Muscle layer of duodenum (tissue), 2 donors: ENCODE results near the gene PRR36.
"Not testable (repeated sequence)": the region's sequence is repeated elsewhere in the genome, so short reads cannot be mapped to it uniquely, and the experiment has no call there.

ENCODE experiments used
- H3K27ac ChIP-seq: one replicate; pipeline ENCODE4 v1.7.0; 2013; ENCODE audit warnings: mild to moderate bottlenecking, low read length
- H3K27me3 ChIP-seq: one replicate; pipeline ENCODE4 v1.7.0; 2013; ENCODE audit warnings: low read depth, mild to moderate bottlenecking, control low read depth, low read length
- H3K36me3 ChIP-seq, 2 donors: one replicate each; pipeline ENCODE4 v1.7.0; 2013; ENCODE audit warnings: low read length in 2 of 2, control low read depth in 1 of 2, mild to moderate bottlenecking in 1 of 2; ENCODE audit not compliant: insufficient read depth in 2 of 2, control insufficient read depth in 1 of 2
- H3K4me1 ChIP-seq, 2 donors: one replicate each; pipeline ENCODE4 v1.7.0; 2013; ENCODE audit warnings: low read length in 2 of 2, mild to moderate bottlenecking in 2 of 2, control low read depth in 1 of 2, moderate library complexity in 1 of 2; ENCODE audit not compliant: insufficient read depth in 2 of 2, control insufficient read depth in 1 of 2
- H3K4me3 ChIP-seq, 2 donors: one replicate each; pipeline ENCODE4 v1.7.0; 2013; ENCODE audit warnings: low read length in 2 of 2, low read depth in 1 of 2, mild to moderate bottlenecking in 1 of 2
- H3K9me3 ChIP-seq, 2 donors: one replicate each; pipeline ENCODE4 v1.7.0; 2013; ENCODE audit warnings: low read length in 2 of 2, control low read depth in 1 of 2, mild to moderate bottlenecking in 1 of 2; ENCODE audit not compliant: control insufficient read depth in 1 of 2
- donor health status: healthy.

The PRR36 gene

DNA sequence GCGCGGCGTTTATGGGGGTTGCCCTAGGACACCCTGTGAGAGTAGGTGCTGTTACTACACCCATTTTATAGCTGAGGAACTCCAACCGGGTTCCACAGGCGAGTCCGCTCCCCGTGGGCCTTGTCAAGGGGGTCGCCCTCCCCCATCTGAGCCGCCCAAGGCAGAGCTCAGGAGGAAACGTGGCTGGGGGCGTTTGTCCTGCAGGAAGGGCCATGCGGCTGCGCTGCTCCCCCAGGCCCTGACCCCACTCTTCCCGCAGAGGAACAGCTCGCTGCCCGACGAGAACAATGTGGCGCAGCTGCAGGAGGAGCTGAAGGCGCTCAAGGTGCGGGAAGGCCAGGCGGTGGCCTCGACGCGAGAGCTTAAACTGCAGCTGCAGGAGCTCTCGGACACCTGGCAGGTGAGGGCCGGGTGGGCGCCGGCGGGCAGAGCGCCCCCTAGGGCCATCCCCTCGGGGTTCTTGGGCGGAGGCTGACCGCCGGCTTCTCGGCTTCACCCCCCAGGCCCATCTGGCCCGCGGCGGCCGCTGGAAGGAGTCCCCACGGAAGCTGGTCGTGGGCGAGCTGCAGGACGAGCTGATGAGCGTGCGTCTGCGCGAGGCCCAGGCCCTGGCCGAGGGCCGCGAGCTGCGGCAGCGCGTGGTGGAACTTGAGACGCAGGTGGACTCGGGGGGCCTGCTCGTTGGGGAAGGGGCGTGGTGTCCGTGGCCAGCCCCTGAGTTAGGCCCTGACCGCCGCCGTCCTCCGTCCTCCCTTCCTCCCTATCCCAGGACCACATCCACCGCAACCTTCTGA lies 12.4 kb downstream of the PRR36 start:
- peaks cover 12% of the 10 kb centered on the region for H3K27me3 ChIP-seq
- peak overlapping the region in 1 of 2 donors; percentile 53 for H3K4me3 ChIP-seq
- H3K27ac ChIP-seq: no peak overlapping the region
- H3K9me3 ChIP-seq: no peaks in the 10 kb centered on the region
- peaks cover 0 to 10% of the 10 kb centered on the region in 2 donors for H3K4me1 ChIP-seq
- peaks cover 0 to 29% of the 10 kb centered on the region in 2 donors for H3K36me3 ChIP-seq

DNA sequence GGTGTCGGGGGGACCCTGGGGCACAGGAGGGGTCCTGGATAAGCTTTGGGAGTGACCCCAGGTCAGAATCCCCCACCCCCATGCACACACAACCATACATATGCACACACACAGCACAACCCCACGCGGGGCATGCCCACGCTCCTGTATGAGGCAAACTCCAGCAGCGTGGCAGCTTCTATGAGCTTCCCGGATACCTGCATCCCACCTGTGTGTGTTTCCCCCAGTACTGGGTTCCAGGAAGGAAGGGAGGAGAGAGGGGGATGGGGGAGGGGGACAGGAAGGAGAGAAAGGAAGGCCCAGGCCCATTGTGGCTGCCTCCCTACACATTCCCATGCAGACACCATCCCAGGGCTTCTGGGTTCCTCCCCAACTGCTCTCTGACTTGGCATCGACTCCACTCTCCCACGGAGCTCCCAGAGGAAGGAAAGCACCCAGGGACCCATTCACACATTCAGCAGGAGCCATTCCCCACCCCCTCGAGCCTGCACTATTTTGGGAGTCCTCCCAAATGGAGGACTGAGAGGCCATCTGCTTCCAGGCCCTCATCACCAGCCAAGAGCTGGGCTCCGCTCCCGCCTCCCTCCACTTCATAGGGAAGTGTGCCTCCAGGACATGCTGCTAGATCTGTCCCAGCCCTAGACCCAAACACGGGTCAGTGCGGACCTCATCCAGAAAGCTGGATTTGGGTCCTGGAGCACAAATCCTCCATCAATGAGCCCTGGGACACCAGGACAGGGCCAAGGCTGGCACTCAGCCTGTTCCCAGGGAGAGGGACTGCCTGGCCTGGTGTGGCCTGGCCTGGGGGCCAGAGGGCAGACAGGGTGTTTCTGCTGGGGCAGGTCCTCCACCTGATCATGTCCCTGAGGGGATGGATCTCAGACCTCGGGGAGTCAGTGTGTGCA lies 13.2 kb downstream of the PRR36 start:
- Histone ChIP-seq H3K4me1 (peaks cover 0 to 10% of the 10 kb centered on the region in 2 donors), H3K27me3 (peaks cover 8% of the 10 kb centered on the region), H3K36me3 (peaks cover 0 to 29% of the 10 kb centered on the region in 2 donors), H3K4me3 (no peak overlapping the region), H3K27ac (no peak overlapping the region), H3K9me3 (no peaks in the 10 kb centered on the region)

DNA sequence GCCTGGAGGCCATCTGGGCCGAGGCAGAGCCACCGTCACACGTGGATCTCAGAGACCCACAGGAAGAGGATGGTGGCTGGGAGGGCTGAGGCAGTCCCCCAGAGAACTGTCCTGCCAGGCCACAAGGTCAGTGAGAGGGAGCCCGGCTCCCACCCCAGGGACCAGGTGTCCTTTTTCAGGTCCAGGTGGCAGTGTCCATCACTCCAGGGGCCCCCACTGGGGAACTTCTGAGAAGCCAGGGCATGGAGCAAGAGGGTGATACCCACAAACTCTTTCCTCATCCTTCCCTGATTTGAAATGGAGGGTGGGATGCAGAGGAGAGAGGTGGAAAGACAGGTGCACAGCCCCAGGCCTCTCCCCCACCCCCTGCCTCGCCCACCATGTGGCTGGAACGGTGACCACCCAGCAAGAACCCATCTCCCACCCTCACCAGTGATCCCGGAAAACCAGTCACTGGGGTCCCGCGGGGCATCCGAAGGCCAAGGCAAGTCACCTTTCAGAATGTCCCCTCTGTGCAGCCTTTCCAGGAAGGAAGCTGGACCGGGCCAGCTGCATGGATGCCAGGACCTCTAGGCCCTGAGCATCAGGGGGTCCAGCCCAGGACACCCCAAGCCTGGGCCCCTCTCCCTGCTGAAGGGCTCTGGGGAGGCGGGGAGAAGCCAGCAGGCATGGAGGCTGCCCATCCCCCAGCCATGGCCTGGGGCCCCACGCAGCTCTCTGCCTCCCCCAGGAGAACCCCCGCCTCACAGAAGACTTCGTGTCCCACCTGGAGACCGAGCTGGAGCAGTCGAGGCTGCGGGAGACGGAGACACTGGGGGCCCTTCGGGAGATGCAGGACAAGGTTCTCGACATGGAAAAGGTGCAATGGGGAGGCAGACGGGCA lies 14.1 kb downstream of the PRR36 start:
- peaks cover 0 to 29% of the 10 kb centered on the region in 2 donors for H3K36me3 ChIP-seq
- H3K27me3 ChIP-seq: peaks cover 8% of the 10 kb centered on the region

DNA sequence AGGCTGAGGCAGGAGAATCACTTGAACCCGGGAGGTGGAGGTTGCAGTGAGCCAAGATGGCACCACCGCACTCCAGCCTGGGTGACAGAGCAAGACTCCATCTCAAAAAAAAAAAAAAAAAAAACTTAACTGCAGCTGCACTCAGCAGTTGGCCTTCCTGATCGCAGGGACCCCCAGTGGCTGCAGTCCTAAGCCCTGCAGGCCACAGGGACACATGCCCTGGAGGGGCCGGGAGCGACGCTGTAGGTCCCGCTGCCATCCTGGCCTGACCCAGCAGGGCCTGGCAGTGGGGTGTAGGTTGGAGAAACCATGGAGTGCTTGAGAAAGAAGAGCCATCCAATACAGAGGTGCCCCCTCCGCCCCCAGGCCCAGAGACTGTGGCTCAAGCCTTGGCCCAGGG lies 15.1 kb downstream of the PRR36 start:
- H3K4me1 ChIP-seq: peaks cover 0 to 10% of the 10 kb centered on the region in 2 donors

More for the DNA sequence above, 14.1 kb downstream of the PRR36 start:
- H3K27ac ChIP-seq: no peak overlapping the region
- H3K9me3 ChIP-seq: no peaks in the 10 kb centered on the region
- H3K4me3 ChIP-seq: no peak overlapping the region
- H3K4me1 ChIP-seq: peaks cover 0 to 10% of the 10 kb centered on the region in 2 donors

DNA sequence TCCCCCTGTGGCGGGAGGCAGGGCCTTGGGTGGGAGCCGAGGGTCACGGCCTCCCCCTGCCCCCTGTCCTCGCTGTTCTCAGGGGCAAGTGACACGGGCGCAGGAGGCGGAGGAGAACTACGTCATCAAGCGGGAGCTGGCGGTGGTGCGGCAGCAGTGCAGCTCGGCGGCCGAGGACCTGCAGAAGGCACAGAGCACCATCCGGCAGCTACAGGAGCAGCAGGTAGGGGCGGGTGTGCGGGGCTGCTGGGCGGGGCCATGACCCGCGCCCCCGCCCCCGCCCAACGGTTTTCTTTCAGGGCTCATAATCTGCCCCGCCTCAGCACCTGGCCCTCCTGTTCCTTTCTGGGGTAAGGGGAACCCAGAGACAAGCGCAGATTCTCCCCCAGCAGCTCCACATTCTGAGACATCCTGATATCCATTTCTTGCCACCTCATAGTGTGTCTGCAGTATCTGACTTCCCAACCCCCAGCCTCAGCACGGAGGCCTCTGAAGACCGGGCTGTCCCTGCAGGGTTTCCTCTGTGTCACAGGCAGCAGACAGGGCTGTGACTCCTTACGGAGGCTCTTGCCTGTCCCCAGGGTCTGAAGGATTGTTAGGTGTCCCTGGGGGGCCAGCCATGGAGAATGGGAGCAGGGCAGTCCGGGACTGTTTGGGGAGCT lies 15.9 kb downstream of the PRR36 start:
- Histone ChIP-seq H3K36me3 (peaks cover 0 to 29% of the 10 kb centered on the region in 2 donors), H3K27ac (no peak overlapping the region), H3K4me1 (peaks cover 0 to 14% of the 10 kb centered on the region in 2 donors), H3K27me3 (peaks cover 8% of the 10 kb centered on the region), H3K9me3 (no peaks in the 10 kb centered on the region), H3K4me3 (no peak overlapping the region)

More for the DNA sequence above, 15.1 kb downstream of the PRR36 start:
- not testable (repeated sequence) for H3K9me3 ChIP-seq, H3K27me3 ChIP-seq, H3K4me3 ChIP-seq, H3K27ac ChIP-seq
- H3K36me3 ChIP-seq: peaks cover 0 to 29% of the 10 kb centered on the region in 2 donors

DNA sequence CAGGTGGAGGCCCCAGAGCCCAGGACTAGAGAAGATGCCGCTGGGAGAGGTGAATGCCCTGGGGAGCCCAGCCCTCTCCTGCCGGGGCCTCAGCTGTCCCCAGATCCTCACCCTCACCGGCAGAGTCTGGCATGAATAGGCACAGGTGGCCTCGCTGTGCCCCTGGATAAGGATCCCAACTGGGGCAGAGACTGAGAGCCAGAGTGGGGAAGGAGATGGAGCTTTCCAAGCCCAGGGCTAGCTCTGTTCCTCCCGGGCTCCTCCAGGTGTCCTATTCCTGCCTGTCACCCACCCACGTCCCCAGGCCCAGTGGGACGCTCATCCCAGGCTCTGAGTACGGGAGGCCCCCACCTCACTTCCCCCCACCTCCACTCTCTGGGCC lies 16.5 kb downstream of the PRR36 start:
- Histone ChIP-seq H3K27me3 (peaks cover 8% of the 10 kb centered on the region), H3K36me3 (peaks cover 0 to 29% of the 10 kb centered on the region in 2 donors), H3K9me3 (no peaks in the 10 kb centered on the region), H3K27ac (no peak overlapping the region), H3K4me1 (peaks cover 0 to 19% of the 10 kb centered on the region in 2 donors), H3K4me3 (no peak overlapping the region)

DNA sequence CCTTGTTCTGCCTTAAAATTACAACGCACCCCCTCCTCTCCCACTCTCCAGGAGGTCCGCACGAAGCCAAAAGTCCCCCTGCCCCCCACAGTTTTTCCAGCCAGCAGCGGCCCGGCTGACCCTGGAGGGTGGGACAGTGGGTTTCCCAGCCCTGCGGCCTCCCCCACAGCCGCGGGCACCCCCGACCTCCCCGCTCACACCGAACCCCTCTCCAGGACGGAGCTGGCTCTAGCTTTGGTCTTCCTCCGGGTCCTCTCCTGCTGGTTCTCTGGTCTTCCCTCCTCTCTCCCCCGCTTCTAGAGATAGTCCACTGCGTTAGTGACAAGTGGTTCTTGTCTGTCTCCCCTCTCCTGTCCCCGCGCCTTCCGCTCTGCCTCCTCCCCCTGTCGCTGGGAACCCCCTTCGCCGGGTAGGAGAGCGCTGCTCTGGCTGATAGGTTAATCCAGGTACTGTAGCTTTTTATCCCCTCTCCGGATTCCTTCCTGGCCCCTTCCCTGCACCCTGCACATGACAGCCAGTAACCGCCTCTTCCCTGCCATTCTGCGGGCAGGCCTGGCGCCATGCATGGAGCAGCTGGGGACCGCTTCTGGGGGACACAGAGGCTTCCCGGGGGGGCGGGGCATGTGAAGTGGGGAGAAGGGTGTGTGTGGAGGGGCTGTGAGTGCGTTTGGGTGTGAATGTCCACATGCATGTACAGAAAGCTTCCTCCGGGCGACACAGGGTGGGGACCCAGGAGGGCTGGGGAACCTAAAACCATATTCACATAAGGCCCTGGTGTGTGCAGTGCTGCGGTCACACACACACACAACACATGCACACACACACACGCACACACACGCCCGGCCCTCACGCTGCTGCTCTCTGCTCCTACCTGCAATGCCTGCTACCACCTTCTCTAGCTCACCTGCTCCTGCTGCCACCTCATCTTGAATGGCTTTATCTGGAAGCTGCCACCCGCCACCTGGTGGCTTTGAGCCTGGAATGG lies 17.2 kb downstream of the PRR36 start:
- peaks cover 0 to 15% of the 10 kb centered on the region in 2 donors for H3K4me1 ChIP-seq
- H3K9me3 ChIP-seq: no peaks in the 10 kb centered on the region
- peaks cover 0 to 29% of the 10 kb centered on the region in 2 donors for H3K36me3 ChIP-seq
- H3K27me3 ChIP-seq: peaks cover 8% of the 10 kb centered on the region
- no peak overlapping the region for H3K4me3 ChIP-seq
- no peak overlapping the region for H3K27ac ChIP-seq

DNA sequence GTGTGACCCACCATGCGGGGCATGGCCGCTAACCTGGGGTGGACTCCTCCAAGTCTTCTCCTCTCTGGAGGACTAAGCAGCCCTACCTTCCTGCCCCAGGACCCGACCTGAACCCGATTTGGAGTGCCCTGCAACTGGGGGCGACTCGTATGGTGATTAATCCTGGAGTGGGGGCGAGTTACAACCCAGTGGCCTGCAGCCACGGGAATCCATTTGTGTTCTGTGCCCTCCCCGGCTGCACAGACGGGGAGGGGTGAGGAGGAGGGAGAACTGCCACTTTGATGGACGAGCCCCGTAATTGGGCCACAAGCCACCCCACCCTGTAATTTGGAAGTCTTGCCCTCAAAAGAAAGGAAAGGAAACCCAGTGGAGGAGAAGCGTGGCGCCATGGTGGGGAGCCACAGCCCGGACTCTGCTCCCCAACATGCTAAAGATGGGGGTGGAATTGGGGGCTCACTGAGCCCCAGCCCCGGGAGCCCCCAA lies 18.0 kb downstream of the PRR36 start:
- Histone ChIP-seq H3K9me3 (no peaks in the 10 kb centered on the region), H3K27me3 (peaks cover 1% of the 10 kb centered on the region), H3K27ac (no peak overlapping the region), H3K4me1 (peaks cover 0 to 9% of the 10 kb centered on the region in 2 donors), H3K4me3 (no peak overlapping the region), H3K36me3 (peaks cover 0 to 27% of the 10 kb centered on the region in 2 donors)

DNA sequence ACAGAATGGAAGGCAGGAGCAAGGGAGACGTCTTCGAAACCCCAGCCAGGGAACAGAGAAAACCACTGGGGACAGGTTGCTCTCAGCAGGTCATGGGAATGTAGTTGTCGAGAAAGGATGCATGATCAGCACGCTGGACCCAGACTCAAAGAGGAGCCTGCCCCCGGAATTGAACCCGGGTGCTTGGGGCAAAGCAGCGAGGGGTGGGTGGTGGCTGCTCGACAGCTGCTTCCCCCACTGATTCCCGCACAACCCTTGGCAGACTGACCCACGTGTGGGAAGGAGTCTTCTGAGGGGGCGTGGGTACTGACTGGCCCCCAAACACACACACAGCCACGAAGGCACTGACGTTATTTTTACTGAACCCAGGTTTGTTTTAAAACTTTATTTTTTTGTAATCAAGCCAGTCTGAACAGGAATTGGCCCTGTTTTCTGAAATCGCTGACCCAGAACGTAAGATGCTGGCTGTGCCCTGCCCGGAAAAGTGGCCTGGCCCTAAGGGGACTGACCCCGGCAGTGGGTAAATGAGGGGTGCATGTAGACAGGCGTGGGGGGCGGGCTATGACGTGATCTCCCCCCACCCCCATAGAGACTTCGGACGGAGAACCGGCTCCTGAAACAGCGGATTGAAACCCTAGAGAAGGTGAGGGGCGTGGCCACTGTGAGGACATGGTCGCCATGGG lies 18.6 kb downstream of the PRR36 start:
- Histone ChIP-seq H3K27me3 (no peaks in the 10 kb centered on the region), H3K4me1 (peaks cover 0 to 9% of the 10 kb centered on the region in 2 donors), H3K9me3 (no peaks in the 10 kb centered on the region), H3K36me3 (peaks cover 0 to 21% of the 10 kb centered on the region in 2 donors), H3K4me3 (no peak overlapping the region), H3K27ac (no peak overlapping the region)
